Psoas muscle (tissue), 8 donors: ENCODE measurements around the gene KLF15. TPM values are rescaled to one million over a fixed set of nuclear protein-coding genes. Genes with fewer than 3 reads are reported as not detected.

Experiments used
- ATAC-seq, 4 donors: fragments of 200-7000 bp; cut with Tn5 transposase; one replicate each; pipeline ENCODE4 v1.9.1; 2020; ENCODE audit warnings: moderate library complexity in 3 of 4, mild to moderate bottlenecking in 2 of 4
- DNase-seq, 2 donors: peaks; one replicate each; pipeline ENCODE4 v3.0.0-alpha.2; 2020
- H3K27ac ChIP-seq: fragments of 200-600 bp; one replicate; pipeline ENCODE4 v1.8.0; 2022
- H3K27me3 ChIP-seq, 3 donors: fragments of 200-600 bp in 1 of 3; one replicate each; pipeline versions ENCODE4 v1.6.1 to v1.8.0; 2013 to 2022; ENCODE audit warnings: low read length in 2 of 3, mild to moderate bottlenecking in 2 of 3, moderate library complexity in 1 of 3; ENCODE audit not compliant: insufficient read depth in 3 of 3
- H3K36me3 ChIP-seq, 2 donors: fragments of 200-600 bp in 1 of 2; one replicate each; pipeline versions ENCODE4 v1.6.1 to v1.8.0; 2013 to 2022; ENCODE audit warnings: low read depth in 1 of 2, mild to moderate bottlenecking in 1 of 2, moderate library complexity in 1 of 2; ENCODE audit not compliant: insufficient read depth in 1 of 2
- H3K4me1 ChIP-seq: fragments of 200-600 bp; one replicate; pipeline ENCODE4 v1.8.0; 2022
- H3K4me3 ChIP-seq: fragments of 200-600 bp; one replicate; pipeline ENCODE4 v1.8.0; 2022; ENCODE audit warnings: mild to moderate bottlenecking
- H3K9me3 ChIP-seq: fragments of 200-600 bp; one replicate; pipeline ENCODE4 v1.8.0; 2022
- CTCF ChIP-seq: fragments of 200-600 bp; IDR thresholded peaks from one replicate; pipeline ENCODE4 v1.8.0; 2022; ENCODE audit warnings: antibody characterized with exemption
- WGBS, 3 donors: extraction: QIAGEN DNeasy Blood & Tissue Kit; methylation state at CpG; one replicate each; pipeline versions ENCODE4 v1.1.6 to v1.1.7; 2013; 5-methylcytosine and 5-hydroxymethylcytosine counted together
- intact Hi-C, 2 donors: fragments of 100-400 bp; cut with DNase I; formaldehyde crosslinking; loops; one replicate each; pipeline versions ENCODE4 v1.11.0 to v1.14.2; 2022
- polyA plus RNA-seq, 3 donors: library from polyadenylated mRNA; stranded (reverse); fragments of 200-250 nt; gene quantifications; one replicate each; pipeline ENCODE4 v1.2.3, GENCODE V29; 2013
- total RNA-seq, 4 donors: library from RNA; stranded (reverse); fragmentation: NEBNext Ultra II Directional in 2 of 4; extraction: Animal tissue kit (Norgen Biotek cat#: 25700) in 2 of 4; gene quantifications; one replicate each; pipeline versions ENCODE4 v1.2.1 to v1.2.4, GENCODE V29; 2021 to 2023
- donor health status: healthy with polysubstance abuse.
- donor health status: DM: no; HTN: no; CAD: no; lungs with moderate emphysema.
- donor health status: Bipolar disorder and iron deficiency.
- donor health status: healthy.
- donor health status: DM: yes; HTN: yes; CAD: no.
- donor health status: DM: no; HTN: no; CAD: no.
- donor health status: DM: no; HTN: no; CAD: no.
- donor health status: DM: yes; HTN: yes; CAD: no.

KLF15 gene
- total and polyA plus RNA-seq, 7 donors: 13.2 to 77.6 (median 37.8) TPM

- Histone ChIP-seq H3K4me3 (no peak overlapping the region), H3K4me1 (peaks cover 9% of the 10 kb centered on the region), H3K36me3 (no peaks in the 10 kb centered on the region), H3K27me3 (no peaks in the 10 kb centered on the region), H3K9me3 (no peaks in the 10 kb centered on the region), H3K27ac (no peak overlapping the region)
- DNase-seq: peak in 1 of 2 donors; percentile 17
- ATAC-seq: no peak
- 85% methylated on average over 9 of the region's 9 CpGs for WGBS, 3 donors
- intact Hi-C loops: no loop called here
- TF ChIP-seq CTCF: no peak
Observed at GRCh38 chr3:126361211-126361610, 4.0 kb upstream of the KLF15 start.

- ATAC-seq (no peak), DNase-seq (peak in 1 of 2 donors; percentile 39)
- Histone ChIP-seq H3K27ac (no peak overlapping the region), H3K4me1 (peaks cover 10% of the 10 kb centered on the region), H3K4me3 (no peak overlapping the region), H3K27me3 (no peaks in the 10 kb centered on the region), H3K9me3 (no peaks in the 10 kb centered on the region), H3K36me3 (no peaks in the 10 kb centered on the region)
- intact Hi-C loops: no loop called here
- WGBS, 3 donors: 68 to 80% (median 68%) methylated on average over 3 of the region's 3 CpGs
- no peak for TF ChIP-seq CTCF
Observed at GRCh38 chr3:126360714-126361060, 3.5 kb upstream of the KLF15 start.

GRCh38 chr3:126360046-126360713 lies 3.0 kb upstream of the KLF15 start:
- intact Hi-C loops: no loop called here
- TF ChIP-seq CTCF: no peak
- Histone ChIP-seq H3K36me3 (no peaks in the 10 kb centered on the region), H3K4me3 (no peak overlapping the region), H3K9me3 (no peaks in the 10 kb centered on the region), H3K27ac (no peak overlapping the region), H3K27me3 (no peaks in the 10 kb centered on the region), H3K4me1 (peaks cover 16% of the 10 kb centered on the region)
- DNase-seq: peak in 1 of 2 donors; percentile 26
- WGBS, 3 donors: 79 to 86% (median 82%) methylated on average over 2 to 3 of the region's 3 CpGs
- no peak for ATAC-seq

- intact Hi-C loops: loop anchor here (5.0 to 10.0 kb wide), 2 partner anchors 96 to 116 kb away; partner anchors contain the start of gene ZXDC (in 1 of the 2)
- Histone ChIP-seq H3K4me1 (peaks cover 29% of the 10 kb centered on the region), H3K9me3 (no peaks in the 10 kb centered on the region), H3K4me3 (no peak overlapping the region), H3K27me3 (no peaks in the 10 kb centered on the region), H3K36me3 (no peaks in the 10 kb centered on the region), H3K27ac (peak overlapping the region; percentile 99)
- DNase-seq (peak in 1 of 2 donors; percentile 48), ATAC-seq (no peak)
- WGBS, 3 donors: 44 to 63% (median 59%) methylated on average over 3 of the region's 3 CpGs
- TF ChIP-seq CTCF: no peak
Observed at GRCh38 chr3:126358816-126359181, 1.6 kb upstream of the KLF15 start.
